ENCODE data around the gene ALDH3A1. TPM values are rescaled to one million over a fixed set of nuclear protein-coding genes. Genes with fewer than 3 reads are reported as not detected.
A peak's percentile ranks its signal among the peaks of the same experiment; 100 is the strongest.

Gene ALDH3A1
- total RNA-seq, 6 experiments from 2014 or later = 0.26 to 13.8 (median 1.7) TPM

DNA sequence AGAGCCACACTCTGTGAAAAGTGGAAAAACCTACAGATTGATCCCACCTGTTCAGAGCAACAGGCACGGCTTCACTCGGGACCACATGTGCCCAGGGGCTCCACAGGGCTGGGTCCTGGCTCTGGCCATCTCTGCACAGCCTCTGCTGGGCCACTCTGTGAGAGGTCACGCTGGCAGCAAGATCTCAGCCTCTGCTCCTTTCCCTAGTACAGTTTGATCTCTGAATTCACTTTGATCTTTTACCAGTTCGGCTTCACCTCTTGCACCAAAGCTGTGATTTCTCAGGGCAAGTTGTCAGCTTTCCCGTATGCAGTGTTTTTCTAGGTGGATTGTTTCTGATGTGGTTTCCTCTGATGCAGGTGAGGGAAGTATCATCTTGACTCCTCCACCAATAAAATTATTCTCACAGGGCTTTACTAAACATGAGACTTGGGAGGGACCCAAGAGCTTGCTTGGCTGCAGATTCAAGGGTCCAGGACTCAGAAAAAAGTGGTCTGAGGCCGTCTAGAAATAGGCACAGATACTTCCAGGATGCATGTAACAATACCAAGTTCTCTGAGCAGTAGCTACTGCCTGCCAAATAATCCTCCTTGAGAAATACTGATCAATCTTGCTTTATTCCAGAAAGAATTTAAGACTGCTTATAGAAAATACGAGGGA lies 24.0 kb upstream of the ALDH3A1 start:
- no peaks in the 10 kb centered on the region for H3K27me3 ChIP-seq
- DNase-seq (no peak), ATAC-seq (peak in 1 of 4 donors; percentile 16)
- no peaks in the 10 kb centered on the region for H3K4me1 ChIP-seq
- WGBS (ENCODE audit: insufficient coverage, low coverage, low lambda C conversion rate, missing lambda C conversion rate) = 40% methylated on average over 3 of the region's 7 CpGs
- peaks cover 0 to 7% (median 0%) of the 10 kb centered on the region in 4 donors for H3K36me3 ChIP-seq
- H3K27ac ChIP-seq = no peak overlapping the region
- intact Hi-C loops (cut with DNase I) = no loop called here
- no peak overlapping the region for H3K4me3 ChIP-seq
- no peaks in the 10 kb centered on the region for H3K9me3 ChIP-seq
- TF ChIP-seq, protein P1, sequence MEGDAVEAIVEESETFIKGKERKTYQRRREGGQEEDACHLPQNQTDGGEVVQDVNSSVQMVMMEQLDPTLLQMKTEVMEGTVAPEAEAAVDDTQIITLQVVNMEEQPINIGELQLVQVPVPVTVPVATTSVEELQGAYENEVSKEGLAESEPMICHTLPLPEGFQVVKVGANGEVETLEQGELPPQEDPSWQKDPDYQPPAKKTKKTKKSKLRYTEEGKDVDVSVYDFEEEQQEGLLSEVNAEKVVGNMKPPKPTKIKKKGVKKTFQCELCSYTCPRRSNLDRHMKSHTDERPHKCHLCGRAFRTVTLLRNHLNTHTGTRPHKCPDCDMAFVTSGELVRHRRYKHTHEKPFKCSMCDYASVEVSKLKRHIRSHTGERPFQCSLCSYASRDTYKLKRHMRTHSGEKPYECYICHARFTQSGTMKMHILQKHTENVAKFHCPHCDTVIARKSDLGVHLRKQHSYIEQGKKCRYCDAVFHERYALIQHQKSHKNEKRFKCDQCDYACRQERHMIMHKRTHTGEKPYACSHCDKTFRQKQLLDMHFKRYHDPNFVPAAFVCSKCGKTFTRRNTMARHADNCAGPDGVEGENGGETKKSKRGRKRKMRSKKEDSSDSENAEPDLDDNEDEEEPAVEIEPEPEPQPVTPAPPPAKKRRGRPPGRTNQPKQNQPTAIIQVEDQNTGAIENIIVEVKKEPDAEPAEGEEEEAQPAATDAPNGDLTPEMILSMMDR (IDR thresholded peaks at IDR 0.05) = no peak
- TF ChIP-seq POLR2A (IDR thresholded peaks at IDR 0.05) = no peak

DNA sequence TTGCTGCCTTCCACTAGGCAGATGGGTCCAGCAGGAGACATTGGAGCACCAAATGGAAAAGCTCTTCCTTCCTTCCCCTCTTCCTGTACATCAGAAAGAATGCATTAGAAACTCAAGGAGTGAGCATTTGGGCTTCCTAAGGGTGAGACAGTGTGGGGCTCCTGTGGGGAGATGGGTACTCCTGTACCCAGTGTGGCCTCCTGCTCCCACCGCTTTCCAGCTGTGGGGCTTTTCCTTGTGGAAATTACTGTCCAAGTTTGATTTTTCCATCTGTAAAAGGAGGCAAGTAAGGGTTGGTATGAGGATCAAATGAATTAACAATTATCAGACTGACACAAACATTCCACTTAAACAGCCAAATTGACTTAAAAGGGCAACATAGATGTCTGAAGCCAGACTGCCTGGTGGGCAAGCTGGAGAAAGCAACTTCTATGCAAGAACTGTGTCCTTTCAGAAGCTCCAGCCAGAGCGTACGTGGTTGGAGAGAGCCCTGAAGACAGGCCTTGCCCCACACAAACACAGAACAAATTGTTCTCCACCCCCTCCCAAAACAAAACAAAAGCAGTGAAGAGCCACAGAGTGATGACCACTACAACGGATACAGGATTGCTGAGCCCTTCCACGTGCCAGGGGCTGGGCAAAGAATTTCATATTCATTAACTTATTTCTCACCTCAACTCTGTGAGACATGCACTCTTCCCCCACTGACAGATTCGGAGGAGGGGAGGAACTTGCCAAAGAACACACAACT lies 23.1 kb upstream of the ALDH3A1 start:
- no peak for ATAC-seq
- Histone ChIP-seq H3K27ac (no peak overlapping the region), H3K9me3 (no peaks in the 10 kb centered on the region), H3K27me3 (no peaks in the 10 kb centered on the region), H3K36me3 (peaks cover 0 to 5% (median 0%) of the 10 kb centered on the region in 4 donors), H3K4me3 (no peak overlapping the region), H3K4me1 (peaks cover 0 to 6% (median 2%) of the 10 kb centered on the region in 4 donors)
- 84% methylated on average over 6 of the region's 6 CpGs for WGBS (ENCODE audit: insufficient coverage, low coverage, low lambda C conversion rate, missing lambda C conversion rate)
- intact Hi-C loops (cut with DNase I) = no loop called here
- no peak for DNase-seq
- TF ChIP-seq, protein P1 (IDR thresholded peaks at IDR 0.05) = no peak
- TF ChIP-seq POLR2A (IDR thresholded peaks at IDR 0.05) = no peak

DNA sequence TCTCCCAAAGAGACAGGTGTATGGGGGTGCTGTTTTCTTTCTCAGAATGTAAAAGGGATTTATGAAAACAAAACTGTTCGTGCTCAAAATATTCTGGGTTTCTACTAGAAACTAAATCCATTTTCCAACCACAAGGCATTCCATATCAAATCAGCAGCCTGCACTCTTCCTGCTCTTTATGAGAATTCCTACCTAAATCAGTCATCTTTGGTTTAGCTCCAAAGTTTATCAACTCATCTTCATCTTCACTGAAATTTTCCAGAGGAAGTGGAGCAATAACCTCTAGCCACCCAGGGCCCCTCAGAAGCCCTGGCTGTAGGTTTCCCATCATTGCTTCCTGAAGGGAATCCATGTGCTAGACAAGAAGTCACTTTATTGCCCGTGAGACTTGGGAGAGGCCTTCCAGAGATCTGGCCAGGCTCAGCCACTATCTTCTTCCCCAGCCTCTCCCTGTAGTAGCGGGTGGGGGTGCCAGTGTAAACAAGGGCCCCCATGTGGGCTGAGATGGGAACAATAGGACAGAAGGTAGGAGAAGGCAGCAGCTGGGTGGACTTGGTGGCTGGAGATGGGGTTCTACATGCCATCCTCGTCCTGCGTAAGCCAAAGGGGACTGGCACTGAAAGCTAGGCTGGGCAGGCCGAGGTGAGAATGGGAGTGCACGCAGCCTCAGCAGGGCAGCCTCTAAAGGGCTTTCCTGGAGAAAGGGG lies 22.0 kb upstream of the ALDH3A1 start:
- ATAC-seq (no peak), DNase-seq (no peak)
- Histone ChIP-seq H3K4me1 (peaks cover 0 to 6% (median 2%) of the 10 kb centered on the region in 4 donors), H3K4me3 (no peak overlapping the region), H3K36me3 (no peaks in the 10 kb centered on the region), H3K27ac (no peak overlapping the region), H3K9me3 (no peaks in the 10 kb centered on the region), H3K27me3 (no peaks in the 10 kb centered on the region)
- WGBS (ENCODE audit: insufficient coverage, low coverage, low lambda C conversion rate, missing lambda C conversion rate) = 82% methylated on average over 3 of the region's 7 CpGs
- no peak for TF ChIP-seq POLR2A (IDR thresholded peaks at IDR 0.05)
- TF ChIP-seq, protein P1 (IDR thresholded peaks at IDR 0.05) = no peak
- intact Hi-C loops (cut with DNase I) = loop anchor here in 1 of 2 donors (10.0 kb wide), 1 partner anchor 255 kb away; no protein-coding TSS in a partner anchor

DNA sequence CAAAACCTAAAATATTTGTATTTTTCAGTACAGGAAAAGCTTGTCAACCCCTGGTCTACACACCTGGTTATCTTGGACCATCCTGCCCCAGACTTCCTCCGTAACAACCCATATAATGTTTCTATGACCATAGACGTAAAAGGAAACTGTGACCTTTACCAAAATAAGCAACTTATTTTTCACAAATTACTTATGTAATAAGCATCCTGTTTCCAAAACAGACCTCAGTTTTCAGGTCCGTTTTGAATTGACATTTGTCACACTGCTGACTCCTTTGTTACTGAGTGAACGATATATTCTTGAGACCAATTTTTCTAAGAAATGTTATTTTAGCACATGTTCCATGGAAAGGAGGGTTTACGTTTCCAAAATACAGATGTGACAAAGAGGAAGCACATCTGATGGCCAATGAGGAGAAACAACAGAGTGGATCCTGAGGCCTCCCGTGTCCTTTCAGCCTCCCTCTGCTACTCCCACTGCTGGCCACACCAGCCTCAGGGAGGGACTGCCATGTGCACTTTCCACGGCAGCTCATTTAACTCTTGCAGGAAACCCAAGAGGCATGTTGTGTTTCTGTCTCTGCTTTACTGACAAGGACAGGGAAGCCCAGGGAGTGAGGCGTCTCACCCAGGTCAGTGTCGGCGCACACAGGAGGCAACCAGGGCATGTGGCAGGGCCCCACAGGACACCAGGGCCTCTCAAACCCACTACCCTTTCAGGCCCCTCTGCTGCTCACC lies 20.1 kb upstream of the ALDH3A1 start:
- WGBS (ENCODE audit: insufficient coverage, low coverage, low lambda C conversion rate, missing lambda C conversion rate) = 51% methylated on average over 7 of the region's 10 CpGs
- Histone ChIP-seq H3K9me3 (no peaks in the 10 kb centered on the region), H3K4me1 (peaks cover 0 to 6% (median 2%) of the 10 kb centered on the region in 4 donors), H3K27ac (no peak overlapping the region), H3K27me3 (no peaks in the 10 kb centered on the region), H3K36me3 (no peaks in the 10 kb centered on the region), H3K4me3 (no peak overlapping the region)
- ATAC-seq (peak in 1 of 4 donors; percentile 28), DNase-seq (no peak)
- TF ChIP-seq, protein P1 (IDR thresholded peaks at IDR 0.05) = no peak
- no peak for TF ChIP-seq POLR2A (IDR thresholded peaks at IDR 0.05)
- intact Hi-C loops (cut with DNase I) = loop anchor here in 1 of 2 donors (10.0 kb wide), 1 partner anchor 253 kb away; no protein-coding TSS in a partner anchor

All from right lobe of liver (tissue), 6 donors.